ENCODE measurements around the gene PRKCE. TPM values are rescaled to one million over a fixed set of nuclear protein-coding genes. Genes with fewer than 3 reads are reported as not detected.

Gene PRKCE
- total RNA-seq, 1 experiment from 2014 or later: 2.4 TPM

- no peaks in the 10 kb centered on the region for H3K9me3 ChIP-seq (ENCODE audit: low read depth, low read length, poor library complexity, severe bottlenecking)
- intact Hi-C loops (cut with micrococcal nuclease; ENCODE audit: unreplicated experiment): no loop called here
- H3K27me3 ChIP-seq (replicated peaks; ENCODE audit: insufficient read depth, low read depth, low read length, poor library complexity): no peaks in the 10 kb centered on the region
- H3K27ac ChIP-seq (ENCODE audit: low read depth, low read length, poor library complexity, severe bottlenecking): no peak overlapping the region
- no peak for DNase-seq (ENCODE audit: low spot score)
- POLR2A ChIA-PET (ENCODE audit: low non-redundant PET): no interaction called here
- peaks cover 3% of the 10 kb centered on the region for H3K36me3 ChIP-seq (ENCODE audit: insufficient read depth, low read length, poor library complexity, severe bottlenecking)
- no TSS peak for BruUV-seq (replicated peaks)
- TF ChIP-seq EZH2 (IDR thresholded peaks at IDR 0.05; ENCODE audit: borderline replicate concordance, low read depth, low read length, poor library complexity, severe bottlenecking) (no peak), CTCF (conservative IDR thresholded peaks at IDR 0.05; ENCODE audit: low read depth, low read length) (no peak)
- CTCF ChIA-PET: interaction anchor here (0.6 to 0.7 kb wide), 2 partner anchors 28 to 286 kb away, joined by 3 read pairs; no protein-coding TSS in a partner anchor
- H3K4me1 ChIP-seq (ENCODE audit: insufficient read depth, low read length, poor library complexity, severe bottlenecking): peaks cover 8% of the 10 kb centered on the region
- H3K4me3 ChIP-seq (ENCODE audit: low read depth, low read length, poor library complexity, severe bottlenecking): no peak overlapping the region
Observed at GRCh38 chr2:45606796-45607195, 44.7 kb upstream of the PRKCE start.

- H3K4me3 ChIP-seq (ENCODE audit: low read depth, low read length, poor library complexity, severe bottlenecking): no peak overlapping the region
- BruUV-seq (replicated peaks): no TSS peak
- DNase-seq (ENCODE audit: low spot score): peak; percentile 68
- H3K27ac ChIP-seq (ENCODE audit: low read depth, low read length, poor library complexity, severe bottlenecking): no peak overlapping the region
- no peaks in the 10 kb centered on the region for H3K9me3 ChIP-seq (ENCODE audit: low read depth, low read length, poor library complexity, severe bottlenecking)
- ChIA-PET CTCF (interaction anchor here (0.6 to 0.7 kb wide), 2 partner anchors 27 to 285 kb away, joined by 3 read pairs; no protein-coding TSS in a partner anchor), POLR2A (ENCODE audit: low non-redundant PET) (interaction anchor here (0.6 kb wide), 1 partner anchor 1292 kb away, joined by 3 read pairs; no protein-coding TSS in a partner anchor)
- intact Hi-C loops (cut with micrococcal nuclease; ENCODE audit: unreplicated experiment): no loop called here
- H3K4me1 ChIP-seq (ENCODE audit: insufficient read depth, low read length, poor library complexity, severe bottlenecking): peaks cover 8% of the 10 kb centered on the region
- H3K36me3 ChIP-seq (ENCODE audit: insufficient read depth, low read length, poor library complexity, severe bottlenecking): no peaks in the 10 kb centered on the region
- H3K27me3 ChIP-seq (replicated peaks; ENCODE audit: insufficient read depth, low read depth, low read length, poor library complexity): no peaks in the 10 kb centered on the region
- peak; percentile 74 for TF ChIP-seq CTCF (conservative IDR thresholded peaks at IDR 0.05; ENCODE audit: low read depth, low read length)
- TF ChIP-seq EZH2 (IDR thresholded peaks at IDR 0.05; ENCODE audit: borderline replicate concordance, low read depth, low read length, poor library complexity, severe bottlenecking): no peak
Observed at GRCh38 chr2:45607701-45608100, 43.8 kb upstream of the PRKCE start.

- H3K4me3 ChIP-seq (ENCODE audit: low read depth, low read length, poor library complexity, severe bottlenecking): peak overlapping the region; percentile 79
- ChIA-PET CTCF (interaction anchor here (0.6 kb wide), 1 partner anchor 42 kb away, joined by 3 read pairs; no protein-coding TSS in a partner anchor), POLR2A (ENCODE audit: low non-redundant PET) (no interaction called here)
- intact Hi-C loops (cut with micrococcal nuclease; ENCODE audit: unreplicated experiment): no loop called here
- H3K27me3 ChIP-seq (replicated peaks; ENCODE audit: insufficient read depth, low read depth, low read length, poor library complexity): no peaks in the 10 kb centered on the region
- DNase-seq (ENCODE audit: low spot score): peak; percentile 87
- peak overlapping the region; percentile 85 for H3K27ac ChIP-seq (ENCODE audit: low read depth, low read length, poor library complexity, severe bottlenecking)
- BruUV-seq (replicated peaks): TSS peak; percentile 74
- peaks cover 8% of the 10 kb centered on the region for H3K4me1 ChIP-seq (ENCODE audit: insufficient read depth, low read length, poor library complexity, severe bottlenecking)
- H3K9me3 ChIP-seq (ENCODE audit: low read depth, low read length, poor library complexity, severe bottlenecking): no peaks in the 10 kb centered on the region
- TF ChIP-seq CTCF (conservative IDR thresholded peaks at IDR 0.05; ENCODE audit: low read depth, low read length) (peak; percentile 60), EZH2 (IDR thresholded peaks at IDR 0.05; ENCODE audit: borderline replicate concordance, low read depth, low read length, poor library complexity, severe bottlenecking) (no peak)
- no peaks in the 10 kb centered on the region for H3K36me3 ChIP-seq (ENCODE audit: insufficient read depth, low read length, poor library complexity, severe bottlenecking)
Observed at GRCh38 chr2:45610281-45611019, 41.0 kb upstream of the PRKCE start.
